ENCODE measurements around the gene FAM229A. TPM values are rescaled to one million over a fixed set of nuclear protein-coding genes. Genes with fewer than 3 reads are reported as not detected.

FAM229A gene
- total RNA-seq, 1 experiment from 2014 or later: 9.4 TPM

DNA sequence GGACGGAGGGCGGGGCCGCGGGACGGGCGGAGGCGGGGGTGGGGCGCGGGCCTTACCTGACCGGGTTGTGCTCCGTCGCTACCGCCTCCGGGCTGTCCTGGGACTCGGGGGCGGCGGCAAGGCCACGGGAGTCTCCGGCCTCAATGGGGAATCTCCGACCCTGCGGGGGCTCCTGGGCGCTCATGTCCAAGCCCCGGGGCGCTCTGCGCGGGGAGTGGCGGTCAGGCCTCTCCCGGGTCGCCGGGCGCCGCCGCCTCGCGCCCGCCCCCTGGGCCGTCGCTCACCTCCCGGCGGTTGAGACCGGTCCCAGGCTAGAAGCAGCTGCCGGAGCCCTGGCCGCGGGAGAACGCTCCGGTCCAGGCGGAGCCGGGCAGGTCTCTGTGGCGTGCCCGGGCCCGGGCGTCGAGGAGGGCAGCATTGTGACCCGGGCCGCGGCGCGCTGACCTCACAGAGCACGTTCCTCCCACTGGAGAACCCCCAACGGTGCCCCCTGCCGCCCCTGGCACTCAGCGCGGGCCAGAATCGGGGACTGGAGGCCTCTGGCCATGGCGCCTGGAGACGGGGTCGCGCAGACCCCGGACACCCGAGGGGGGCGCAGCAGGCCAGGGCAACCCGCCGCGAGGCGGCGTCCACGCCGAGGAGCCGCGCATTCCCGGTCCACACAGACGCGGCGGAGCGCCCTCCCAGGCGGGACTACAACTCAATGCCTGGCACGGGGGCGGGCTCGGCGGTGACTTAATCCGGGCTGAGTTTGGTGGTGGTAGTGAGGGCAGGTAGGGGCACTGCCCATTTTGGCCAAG is 411 bp downstream of the FAM229A start (continued):
- TF ChIP-seq, protein P1, sequence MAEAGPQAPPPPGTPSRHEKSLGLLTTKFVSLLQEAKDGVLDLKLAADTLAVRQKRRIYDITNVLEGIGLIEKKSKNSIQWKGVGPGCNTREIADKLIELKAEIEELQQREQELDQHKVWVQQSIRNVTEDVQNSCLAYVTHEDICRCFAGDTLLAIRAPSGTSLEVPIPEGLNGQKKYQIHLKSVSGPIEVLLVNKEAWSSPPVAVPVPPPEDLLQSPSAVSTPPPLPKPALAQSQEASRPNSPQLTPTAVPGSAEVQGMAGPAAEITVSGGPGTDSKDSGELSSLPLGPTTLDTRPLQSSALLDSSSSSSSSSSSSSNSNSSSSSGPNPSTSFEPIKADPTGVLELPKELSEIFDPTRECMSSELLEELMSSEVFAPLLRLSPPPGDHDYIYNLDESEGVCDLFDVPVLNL (CRISPR knock-in tag; IDR thresholded peaks at IDR 0.05; ENCODE audit: borderline replicate concordance, low read depth): no peak
- TF ChIP-seq ZNF317 (CRISPR knock-in tag; IDR thresholded peaks at IDR 0.05; ENCODE audit: borderline replicate concordance, low read depth): 0 out of 2 replicates have a peak, but pooled peaks have one; percentile 31
- TF ChIP-seq RELA (CRISPR knock-in tag; IDR thresholded peaks at IDR 0.05; ENCODE audit: borderline replicate concordance): no peak
- no peak for TF ChIP-seq NR2C2 (CRISPR knock-in tag; IDR thresholded peaks at IDR 0.05)
- no peak for TF ChIP-seq GABPB1 (CRISPR knock-in tag; IDR thresholded peaks at IDR 0.05)

GRCh38 chr1:32361308-32361673 is 994 bp downstream of the FAM229A start:
- peak; percentile 14 for ATAC-seq
- Mint-ChIP-seq H3K27ac (no peak overlapping the region), H3K4me1 (peaks cover 10% of the 10 kb centered on the region), H3K27me3 (ENCODE audit: low read depth) (peaks cover 47% of the 10 kb centered on the region), H3K9me3 (no peaks in the 10 kb centered on the region), H3K36me3 (no peaks in the 10 kb centered on the region; the same call in none of the 2 replicates), H3K4me3 (no peak overlapping the region)
- DNase-seq (ENCODE audit: low spot score): peak; percentile 43
- POLR2A ChIA-PET: interaction anchor here (2.5 kb wide), 1 partner anchor 25 kb away, joined by 10 read pairs; the partner anchor contains the start of gene MARCKSL1
- CTCF ChIA-PET: interaction anchor here (1.8 kb wide), 1 partner anchor 10 kb away, joined by 7 read pairs; no protein-coding TSS in a partner anchor
- peak; percentile 87 for TF ChIP-seq ZNF138 (CRISPR knock-in tag; conservative IDR thresholded peaks at IDR 0.05)
- TF ChIP-seq AFF4 (CRISPR knock-in tag; IDR thresholded peaks at IDR 0.05; ENCODE audit: borderline replicate concordance): 0 out of 2 replicates have a peak, but pooled peaks have one; percentile 17
- TF ChIP-seq, protein P2, sequence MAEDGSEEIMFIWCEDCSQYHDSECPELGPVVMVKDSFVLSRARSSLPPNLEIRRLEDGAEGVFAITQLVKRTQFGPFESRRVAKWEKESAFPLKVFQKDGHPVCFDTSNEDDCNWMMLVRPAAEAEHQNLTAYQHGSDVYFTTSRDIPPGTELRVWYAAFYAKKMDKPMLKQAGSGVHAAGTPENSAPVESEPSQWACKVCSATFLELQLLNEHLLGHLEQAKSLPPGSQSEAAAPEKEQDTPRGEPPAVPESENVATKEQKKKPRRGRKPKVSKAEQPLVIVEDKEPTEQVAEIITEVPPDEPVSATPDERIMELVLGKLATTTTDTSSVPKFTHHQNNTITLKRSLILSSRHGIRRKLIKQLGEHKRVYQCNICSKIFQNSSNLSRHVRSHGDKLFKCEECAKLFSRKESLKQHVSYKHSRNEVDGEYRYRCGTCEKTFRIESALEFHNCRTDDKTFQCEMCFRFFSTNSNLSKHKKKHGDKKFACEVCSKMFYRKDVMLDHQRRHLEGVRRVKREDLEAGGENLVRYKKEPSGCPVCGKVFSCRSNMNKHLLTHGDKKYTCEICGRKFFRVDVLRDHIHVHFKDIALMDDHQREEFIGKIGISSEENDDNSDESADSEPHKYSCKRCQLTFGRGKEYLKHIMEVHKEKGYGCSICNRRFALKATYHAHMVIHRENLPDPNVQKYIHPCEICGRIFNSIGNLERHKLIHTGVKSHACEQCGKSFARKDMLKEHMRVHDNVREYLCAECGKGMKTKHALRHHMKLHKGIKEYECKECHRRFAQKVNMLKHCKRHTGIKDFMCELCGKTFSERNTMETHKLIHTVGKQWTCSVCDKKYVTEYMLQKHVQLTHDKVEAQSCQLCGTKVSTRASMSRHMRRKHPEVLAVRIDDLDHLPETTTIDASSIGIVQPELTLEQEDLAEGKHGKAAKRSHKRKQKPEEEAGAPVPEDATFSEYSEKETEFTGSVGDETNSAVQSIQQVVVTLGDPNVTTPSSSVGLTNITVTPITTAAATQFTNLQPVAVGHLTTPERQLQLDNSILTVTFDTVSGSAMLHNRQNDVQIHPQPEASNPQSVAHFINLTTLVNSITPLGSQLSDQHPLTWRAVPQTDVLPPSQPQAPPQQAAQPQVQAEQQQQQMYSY (CRISPR knock-in tag; IDR thresholded peaks at IDR 0.05): peak; percentile 47
- no peak; the same call in 1 of the 2 replicates for TF ChIP-seq CREM (CRISPR knock-in tag; IDR thresholded peaks at IDR 0.05)
- TF ChIP-seq, protein P3, sequence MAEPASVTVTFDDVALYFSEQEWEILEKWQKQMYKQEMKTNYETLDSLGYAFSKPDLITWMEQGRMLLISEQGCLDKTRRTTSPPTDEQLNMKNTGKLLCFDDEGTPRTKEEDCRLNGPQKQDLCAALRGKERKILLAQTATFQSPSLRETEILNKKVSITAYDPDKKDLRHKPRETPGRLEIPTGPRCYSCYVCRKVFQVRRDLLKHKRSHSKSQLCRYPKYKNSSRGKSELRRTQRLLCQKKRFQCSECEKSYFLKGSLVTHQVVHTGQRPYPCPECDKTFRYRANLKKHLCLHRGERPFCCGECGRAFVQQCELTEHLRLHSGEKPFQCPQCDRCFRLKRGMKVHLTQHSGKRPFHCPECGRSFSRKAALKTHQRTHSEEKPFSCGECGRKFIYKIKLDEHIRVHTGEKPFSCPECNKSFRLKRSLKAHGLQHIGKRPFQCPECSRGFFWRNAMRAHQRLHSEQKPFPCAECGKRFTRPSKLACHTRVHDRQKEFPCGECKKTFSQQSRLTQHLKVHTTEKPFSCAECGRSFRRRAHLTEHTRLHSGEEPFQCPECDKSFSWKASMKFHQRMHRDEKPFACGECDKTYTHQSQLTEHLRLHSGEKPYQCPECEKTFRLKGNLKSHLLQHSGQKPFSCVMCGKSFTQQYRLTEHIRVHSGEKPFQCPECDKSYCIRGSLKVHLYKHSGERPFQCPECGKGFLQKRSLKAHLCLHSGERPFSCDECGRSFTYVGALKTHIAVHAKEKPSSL (CRISPR knock-in tag; conservative IDR thresholded peaks at IDR 0.05): no peak
- no peak for TF ChIP-seq MXD4 (CRISPR knock-in tag; IDR thresholded peaks at IDR 0.05; ENCODE audit: borderline replicate concordance)
- TF ChIP-seq ZNF232 (CRISPR knock-in tag; IDR thresholded peaks at IDR 0.05): no peak
- TF ChIP-seq, protein P4, sequence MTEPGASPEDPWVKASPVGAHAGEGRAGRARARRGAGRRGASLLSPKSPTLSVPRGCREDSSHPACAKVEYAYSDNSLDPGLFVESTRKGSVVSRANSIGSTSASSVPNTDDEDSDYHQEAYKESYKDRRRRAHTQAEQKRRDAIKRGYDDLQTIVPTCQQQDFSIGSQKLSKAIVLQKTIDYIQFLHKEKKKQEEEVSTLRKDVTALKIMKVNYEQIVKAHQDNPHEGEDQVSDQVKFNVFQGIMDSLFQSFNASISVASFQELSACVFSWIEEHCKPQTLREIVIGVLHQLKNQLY (CRISPR knock-in tag; IDR thresholded peaks at IDR 0.05): no peak
- TF ChIP-seq ZNF396 (CRISPR knock-in tag; IDR thresholded peaks at IDR 0.05; ENCODE audit: borderline replicate concordance): no peak
- no peak for TF ChIP-seq NR3C1 (CRISPR knock-in tag; conservative IDR thresholded peaks at IDR 0.05; ENCODE audit: low read depth)
- TF ChIP-seq NFATC4 (CRISPR knock-in tag; IDR thresholded peaks at IDR 0.05): no peak
- no peak for TF ChIP-seq TCF7 (CRISPR knock-in tag; IDR thresholded peaks at IDR 0.05; ENCODE audit: low read depth)
- no peak for TF ChIP-seq SP1 (CRISPR knock-in tag; conservative IDR thresholded peaks at IDR 0.05)
- TF ChIP-seq, protein P5, sequence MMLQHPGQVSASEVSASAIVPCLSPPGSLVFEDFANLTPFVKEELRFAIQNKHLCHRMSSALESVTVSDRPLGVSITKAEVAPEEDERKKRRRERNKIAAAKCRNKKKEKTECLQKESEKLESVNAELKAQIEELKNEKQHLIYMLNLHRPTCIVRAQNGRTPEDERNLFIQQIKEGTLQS (CRISPR knock-in tag; conservative IDR thresholded peaks at IDR 0.05): no peak; the same call in 1 of the 2 replicates
- TF ChIP-seq USF1 (CRISPR knock-in tag; IDR thresholded peaks at IDR 0.05): peak; percentile 82
- TF ChIP-seq, protein P6, sequence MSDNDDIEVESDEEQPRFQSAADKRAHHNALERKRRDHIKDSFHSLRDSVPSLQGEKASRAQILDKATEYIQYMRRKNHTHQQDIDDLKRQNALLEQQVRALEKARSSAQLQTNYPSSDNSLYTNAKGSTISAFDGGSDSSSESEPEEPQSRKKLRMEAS (CRISPR knock-in tag; IDR thresholded peaks at IDR 0.05): peak; percentile 98
- peak; percentile 29; the same call in 1 of the 2 replicates for TF ChIP-seq ETV6 (CRISPR knock-in tag; IDR thresholded peaks at IDR 0.05)
